OCI-LY3 (cell line): ENCODE data around the gene SGPL1.

Experiments
- H2AFZ ChIP-seq: fragments of 200-600, 300-600 bp; shearing (Covaris generic); 2 replicates; pipeline ENCODE4 v1.6.0; 2014; ENCODE audit warnings: antibody characterized with exemption, low read depth, low read length
- H3K27ac ChIP-seq: fragments of 200-600, 300-600 bp; sonication (generic); 2 replicates; pipeline ENCODE4 v1.5.1; 2014; ENCODE audit warnings: mild to moderate bottlenecking, low read length, moderate library complexity, mixed read lengths
- H3K27me3 ChIP-seq: fragments of 200-600, 300-600 bp; sonication (generic); 2 replicates; pipeline ENCODE4 v1.6.1; 2014; ENCODE audit warnings: low read depth, low read length, mixed read lengths
- H3K36me3 ChIP-seq: fragments of 200-600, 300-600 bp; sonication (generic); replicated peaks from 2 replicates; pipeline ENCODE3; 2014; ENCODE audit warnings: low read depth, low read length, mixed read lengths
- H3K4me1 ChIP-seq: fragments of 300-600, 200-600 bp; sonication (generic); 2 replicates; pipeline ENCODE4 v1.6.1; 2014; ENCODE audit warnings: low read length, mixed read lengths
- H3K4me2 ChIP-seq: fragments of 200-600, 300-600 bp; sonication (generic); 2 replicates; pipeline ENCODE4 v1.6.1; 2014; ENCODE audit warnings: low read length, mixed read lengths
- H3K4me3 ChIP-seq: fragments of 300-600, 200-600 bp; sonication (generic); 2 replicates; pipeline ENCODE4 v1.5.1; 2014; ENCODE audit warnings: antibody characterized with exemption, mild to moderate bottlenecking, low read length, moderate library complexity
- H3K79me2 ChIP-seq: fragments of 300-600, 200-600 bp; shearing (Covaris generic); 2 replicates; pipeline ENCODE4 v1.6.1; 2014; ENCODE audit warnings: mild to moderate bottlenecking, low read length, mixed read lengths
- H3K9ac ChIP-seq: fragments of 300-600, 200-600 bp; shearing (Covaris generic); 2 replicates; pipeline ENCODE4 v1.6.0; 2014; ENCODE audit warnings: mild to moderate bottlenecking, low read length, moderate library complexity
- H3K9me3 ChIP-seq: fragments of 200-600, 300-600 bp; shearing (Covaris generic); 2 replicates; pipeline ENCODE4 v1.6.1; 2014; ENCODE audit warnings: low read length, mixed read lengths; ENCODE audit not compliant: insufficient read depth
- H4K20me1 ChIP-seq: fragments of 200-600, 300-600 bp; sonication (generic); 2 replicates; pipeline ENCODE4 v1.6.1; 2016; ENCODE audit warnings: low read length, mixed read lengths; ENCODE audit not compliant: insufficient read depth
- EZH2phosphoT487 ChIP-seq: fragments of 200-600 bp; shearing (Covaris generic); IDR thresholded peaks from 2 replicates; pipeline ENCODE4 v1.6.1; 2018; ENCODE audit warnings: antibody characterized with exemption, mixed run types, low read depth
- TF ChIP-seq, protein P1 (sequence below): fragments of 200-600, 300-600 bp; sonication (generic); IDR thresholded peaks from 2 replicates; pipeline ENCODE4 v1.5.1; 2014; ENCODE audit warnings: antibody characterized with exemption, low read length, low read depth

The SGPL1 gene

DNA sequence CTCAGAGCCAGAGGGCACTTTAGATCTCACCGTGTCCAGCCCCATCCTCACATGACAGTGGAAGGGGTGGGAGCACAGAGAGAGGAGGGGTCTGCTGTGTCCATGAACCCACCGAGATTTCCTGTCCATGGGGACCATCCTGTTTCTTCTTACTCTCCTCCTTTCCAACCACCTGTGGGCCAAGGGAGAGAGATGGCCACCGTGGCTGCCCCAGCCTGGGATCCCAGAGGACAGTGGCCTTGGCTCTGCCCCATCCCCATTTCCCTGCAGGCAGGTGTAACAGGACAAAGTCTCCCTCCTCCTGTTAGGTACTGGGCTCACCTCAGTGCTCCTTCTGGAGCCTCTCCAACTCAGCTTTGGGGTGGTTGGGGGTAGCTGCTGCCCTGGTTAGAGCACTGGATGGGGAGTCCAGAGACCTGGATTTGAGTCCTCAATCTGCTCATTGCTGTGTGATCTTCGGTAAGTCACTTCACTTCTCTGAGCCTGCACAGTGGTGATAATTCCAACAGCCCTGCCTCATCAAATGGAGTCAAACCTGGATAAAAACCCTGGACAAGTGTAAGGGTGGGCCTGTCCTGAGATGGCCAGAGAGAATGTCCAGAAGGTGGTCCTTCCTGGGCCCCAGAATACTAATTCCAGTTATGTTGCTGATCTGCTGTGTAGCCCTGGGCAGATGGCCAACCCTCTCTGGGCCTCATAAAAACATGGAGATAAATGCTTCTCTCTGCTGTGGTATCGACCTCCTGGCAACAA is 90.5 kb downstream of the SGPL1 start:
- TF ChIP-seq EZH2phosphoT487, result no peak
- TF ChIP-seq, protein P1, sequence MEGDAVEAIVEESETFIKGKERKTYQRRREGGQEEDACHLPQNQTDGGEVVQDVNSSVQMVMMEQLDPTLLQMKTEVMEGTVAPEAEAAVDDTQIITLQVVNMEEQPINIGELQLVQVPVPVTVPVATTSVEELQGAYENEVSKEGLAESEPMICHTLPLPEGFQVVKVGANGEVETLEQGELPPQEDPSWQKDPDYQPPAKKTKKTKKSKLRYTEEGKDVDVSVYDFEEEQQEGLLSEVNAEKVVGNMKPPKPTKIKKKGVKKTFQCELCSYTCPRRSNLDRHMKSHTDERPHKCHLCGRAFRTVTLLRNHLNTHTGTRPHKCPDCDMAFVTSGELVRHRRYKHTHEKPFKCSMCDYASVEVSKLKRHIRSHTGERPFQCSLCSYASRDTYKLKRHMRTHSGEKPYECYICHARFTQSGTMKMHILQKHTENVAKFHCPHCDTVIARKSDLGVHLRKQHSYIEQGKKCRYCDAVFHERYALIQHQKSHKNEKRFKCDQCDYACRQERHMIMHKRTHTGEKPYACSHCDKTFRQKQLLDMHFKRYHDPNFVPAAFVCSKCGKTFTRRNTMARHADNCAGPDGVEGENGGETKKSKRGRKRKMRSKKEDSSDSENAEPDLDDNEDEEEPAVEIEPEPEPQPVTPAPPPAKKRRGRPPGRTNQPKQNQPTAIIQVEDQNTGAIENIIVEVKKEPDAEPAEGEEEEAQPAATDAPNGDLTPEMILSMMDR, result no peak
- Histone ChIP-seq H4K20me1 (no peaks in the 10 kb centered on the region), H3K27ac (no peak overlapping the region), H3K79me2 (no peaks in the 10 kb centered on the region), H2AFZ (no peak overlapping the region), H3K9me3 (no peaks in the 10 kb centered on the region), H3K4me1 (no peaks in the 10 kb centered on the region), H3K9ac (no peak overlapping the region), H3K4me3 (no peak overlapping the region), H3K36me3 (no peaks in the 10 kb centered on the region), H3K27me3 (no peaks in the 10 kb centered on the region), H3K4me2 (no peak overlapping the region)

GRCh38 chr10:70906953-70907636 is 91.3 kb downstream of the SGPL1 start:
- Histone ChIP-seq H3K9me3 (no peaks in the 10 kb centered on the region), H3K79me2 (no peaks in the 10 kb centered on the region), H3K27me3 (no peaks in the 10 kb centered on the region), H2AFZ (no peak overlapping the region), H3K4me3 (no peak overlapping the region), H3K4me1 (no peaks in the 10 kb centered on the region), H3K27ac (no peak overlapping the region), H3K4me2 (no peak overlapping the region), H4K20me1 (no peaks in the 10 kb centered on the region), H3K36me3 (no peaks in the 10 kb centered on the region), H3K9ac (no peak overlapping the region)
- TF ChIP-seq EZH2phosphoT487, result no peak
- TF ChIP-seq, protein P1, result no peak

GRCh38 chr10:70907637-70908405 is 92.1 kb downstream of the SGPL1 start:
- no peak for TF ChIP-seq EZH2phosphoT487
- TF ChIP-seq, protein P1, result no peak
- H2AFZ ChIP-seq, result no peak overlapping the region
- no peaks in the 10 kb centered on the region for H4K20me1 ChIP-seq
- H3K4me1 ChIP-seq, result no peaks in the 10 kb centered on the region
- H3K79me2 ChIP-seq, result no peaks in the 10 kb centered on the region
- no peaks in the 10 kb centered on the region for H3K36me3 ChIP-seq
- H3K9ac ChIP-seq, result no peak overlapping the region
- no peaks in the 10 kb centered on the region for H3K27me3 ChIP-seq
- H3K27ac ChIP-seq, result no peak overlapping the region
- no peak overlapping the region for H3K4me2 ChIP-seq
- no peak overlapping the region for H3K4me3 ChIP-seq
- no peaks in the 10 kb centered on the region for H3K9me3 ChIP-seq
